Measurements from ENCODE around the gene CNTNAP4.

GRCh38 chr16:76276745-76277438 is at the start of gene CNTNAP4:
- TF ChIP-seq POLR2AphosphoS5 (IDR thresholded peaks at IDR 0.05) (no peak), CTCF (IDR thresholded peaks at IDR 0.05) (no peak), POLR2A (IDR thresholded peaks at IDR 0.05) (no peak)
